Measurements from ENCODE around the gene LRRC17.

DNA sequence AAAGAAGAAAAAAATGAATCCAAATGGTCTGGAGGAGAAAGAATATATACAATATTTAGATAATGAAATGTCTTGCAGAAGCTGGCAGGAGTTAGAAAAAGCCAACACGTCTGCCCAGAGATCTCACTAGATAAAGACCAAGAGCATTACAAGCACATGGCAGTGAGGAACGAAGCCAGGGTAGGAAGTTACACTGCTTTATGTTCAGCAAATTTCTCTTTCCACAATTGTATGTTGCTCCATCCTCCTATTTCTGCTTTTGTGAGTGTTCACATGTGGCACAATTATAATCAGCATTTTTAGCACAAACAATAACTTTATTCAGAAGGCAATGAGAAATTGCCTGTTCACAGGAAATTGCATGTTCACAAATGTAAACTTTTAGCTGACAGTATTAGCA lies 53.7 kb downstream of the LRRC17 start:
- TF ChIP-seq, protein P1, sequence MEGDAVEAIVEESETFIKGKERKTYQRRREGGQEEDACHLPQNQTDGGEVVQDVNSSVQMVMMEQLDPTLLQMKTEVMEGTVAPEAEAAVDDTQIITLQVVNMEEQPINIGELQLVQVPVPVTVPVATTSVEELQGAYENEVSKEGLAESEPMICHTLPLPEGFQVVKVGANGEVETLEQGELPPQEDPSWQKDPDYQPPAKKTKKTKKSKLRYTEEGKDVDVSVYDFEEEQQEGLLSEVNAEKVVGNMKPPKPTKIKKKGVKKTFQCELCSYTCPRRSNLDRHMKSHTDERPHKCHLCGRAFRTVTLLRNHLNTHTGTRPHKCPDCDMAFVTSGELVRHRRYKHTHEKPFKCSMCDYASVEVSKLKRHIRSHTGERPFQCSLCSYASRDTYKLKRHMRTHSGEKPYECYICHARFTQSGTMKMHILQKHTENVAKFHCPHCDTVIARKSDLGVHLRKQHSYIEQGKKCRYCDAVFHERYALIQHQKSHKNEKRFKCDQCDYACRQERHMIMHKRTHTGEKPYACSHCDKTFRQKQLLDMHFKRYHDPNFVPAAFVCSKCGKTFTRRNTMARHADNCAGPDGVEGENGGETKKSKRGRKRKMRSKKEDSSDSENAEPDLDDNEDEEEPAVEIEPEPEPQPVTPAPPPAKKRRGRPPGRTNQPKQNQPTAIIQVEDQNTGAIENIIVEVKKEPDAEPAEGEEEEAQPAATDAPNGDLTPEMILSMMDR (tag by site-specific recombination; IDR thresholded peaks at IDR 0.05): no peak
- TF ChIP-seq, protein P2, sequence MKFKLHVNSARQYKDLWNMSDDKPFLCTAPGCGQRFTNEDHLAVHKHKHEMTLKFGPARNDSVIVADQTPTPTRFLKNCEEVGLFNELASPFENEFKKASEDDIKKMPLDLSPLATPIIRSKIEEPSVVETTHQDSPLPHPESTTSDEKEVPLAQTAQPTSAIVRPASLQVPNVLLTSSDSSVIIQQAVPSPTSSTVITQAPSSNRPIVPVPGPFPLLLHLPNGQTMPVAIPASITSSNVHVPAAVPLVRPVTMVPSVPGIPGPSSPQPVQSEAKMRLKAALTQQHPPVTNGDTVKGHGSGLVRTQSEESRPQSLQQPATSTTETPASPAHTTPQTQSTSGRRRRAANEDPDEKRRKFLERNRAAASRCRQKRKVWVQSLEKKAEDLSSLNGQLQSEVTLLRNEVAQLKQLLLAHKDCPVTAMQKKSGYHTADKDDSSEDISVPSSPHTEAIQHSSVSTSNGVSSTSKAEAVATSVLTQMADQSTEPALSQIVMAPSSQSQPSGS (tag by site-specific recombination; IDR thresholded peaks at IDR 0.05; ENCODE audit: low read depth): no peak
- TF ChIP-seq HOXA7 (CRISPR knock-in tag; IDR thresholded peaks at IDR 0.05; ENCODE audit: borderline replicate concordance) (no peak), ZNF785 (tag by site-specific recombination; IDR thresholded peaks at IDR 0.05) (no peak), ZNF621 (tag by site-specific recombination; IDR thresholded peaks at IDR 0.05) (no peak), YY2 (tag by site-specific recombination; IDR thresholded peaks at IDR 0.05) (no peak), TRIM28 (IDR thresholded peaks at IDR 0.05; ENCODE audit: borderline replicate concordance, low read length) (no peak), ZEB2 (tag by site-specific recombination; IDR thresholded peaks at IDR 0.05) (no peak), ZNF121 (tag by site-specific recombination; IDR thresholded peaks at IDR 0.05) (no peak), ZBTB17 (tag by site-specific recombination; IDR thresholded peaks at IDR 0.05) (no peak)
- TF ChIP-seq, protein P3, sequence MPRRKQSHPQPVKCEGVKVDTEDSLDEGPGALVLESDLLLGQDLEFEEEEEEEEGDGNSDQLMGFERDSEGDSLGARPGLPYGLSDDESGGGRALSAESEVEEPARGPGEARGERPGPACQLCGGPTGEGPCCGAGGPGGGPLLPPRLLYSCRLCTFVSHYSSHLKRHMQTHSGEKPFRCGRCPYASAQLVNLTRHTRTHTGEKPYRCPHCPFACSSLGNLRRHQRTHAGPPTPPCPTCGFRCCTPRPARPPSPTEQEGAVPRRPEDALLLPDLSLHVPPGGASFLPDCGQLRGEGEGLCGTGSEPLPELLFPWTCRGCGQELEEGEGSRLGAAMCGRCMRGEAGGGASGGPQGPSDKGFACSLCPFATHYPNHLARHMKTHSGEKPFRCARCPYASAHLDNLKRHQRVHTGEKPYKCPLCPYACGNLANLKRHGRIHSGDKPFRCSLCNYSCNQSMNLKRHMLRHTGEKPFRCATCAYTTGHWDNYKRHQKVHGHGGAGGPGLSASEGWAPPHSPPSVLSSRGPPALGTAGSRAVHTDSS (tag by site-specific recombination; IDR thresholded peaks at IDR 0.05): no peak
- TF ChIP-seq, protein P4, sequence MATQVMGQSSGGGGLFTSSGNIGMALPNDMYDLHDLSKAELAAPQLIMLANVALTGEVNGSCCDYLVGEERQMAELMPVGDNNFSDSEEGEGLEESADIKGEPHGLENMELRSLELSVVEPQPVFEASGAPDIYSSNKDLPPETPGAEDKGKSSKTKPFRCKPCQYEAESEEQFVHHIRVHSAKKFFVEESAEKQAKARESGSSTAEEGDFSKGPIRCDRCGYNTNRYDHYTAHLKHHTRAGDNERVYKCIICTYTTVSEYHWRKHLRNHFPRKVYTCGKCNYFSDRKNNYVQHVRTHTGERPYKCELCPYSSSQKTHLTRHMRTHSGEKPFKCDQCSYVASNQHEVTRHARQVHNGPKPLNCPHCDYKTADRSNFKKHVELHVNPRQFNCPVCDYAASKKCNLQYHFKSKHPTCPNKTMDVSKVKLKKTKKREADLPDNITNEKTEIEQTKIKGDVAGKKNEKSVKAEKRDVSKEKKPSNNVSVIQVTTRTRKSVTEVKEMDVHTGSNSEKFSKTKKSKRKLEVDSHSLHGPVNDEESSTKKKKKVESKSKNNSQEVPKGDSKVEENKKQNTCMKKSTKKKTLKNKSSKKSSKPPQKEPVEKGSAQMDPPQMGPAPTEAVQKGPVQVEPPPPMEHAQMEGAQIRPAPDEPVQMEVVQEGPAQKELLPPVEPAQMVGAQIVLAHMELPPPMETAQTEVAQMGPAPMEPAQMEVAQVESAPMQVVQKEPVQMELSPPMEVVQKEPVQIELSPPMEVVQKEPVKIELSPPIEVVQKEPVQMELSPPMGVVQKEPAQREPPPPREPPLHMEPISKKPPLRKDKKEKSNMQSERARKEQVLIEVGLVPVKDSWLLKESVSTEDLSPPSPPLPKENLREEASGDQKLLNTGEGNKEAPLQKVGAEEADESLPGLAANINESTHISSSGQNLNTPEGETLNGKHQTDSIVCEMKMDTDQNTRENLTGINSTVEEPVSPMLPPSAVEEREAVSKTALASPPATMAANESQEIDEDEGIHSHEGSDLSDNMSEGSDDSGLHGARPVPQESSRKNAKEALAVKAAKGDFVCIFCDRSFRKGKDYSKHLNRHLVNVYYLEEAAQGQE (tag by site-specific recombination; IDR thresholded peaks at IDR 0.05): no peak

All from HEK293 (cell line).